Kidney (tissue), 14 donors: ENCODE results near the gene SLC44A3. TPM values are rescaled to one million over a fixed set of nuclear protein-coding genes. Genes with fewer than 3 reads are reported as not detected.

Experiments used
- DNase-seq, 5 donors: peaks; one replicate each; pipeline ENCODE4 v3.0.0-alpha.2; 2013 to 2020
- FAIRE-seq: peaks from 2 replicates; lab custom pipeline; 2012; peaks lifted over from hg19 to GRCh38; lab: Jason Lieb, UNC
- H3K27ac ChIP-seq, 2 donors: one replicate each; pipeline ENCODE4 v1.7.0; 2013; ENCODE audit warnings: low read depth in 2 of 2, low read length in 2 of 2, inconsistent platforms in 1 of 2
- H3K27me3 ChIP-seq: one replicate; pipeline ENCODE4 v1.7.1; 2013; ENCODE audit warnings: low read length, inconsistent platforms; ENCODE audit not compliant: control insufficient read depth, insufficient read depth
- H3K36me3 ChIP-seq, 3 donors: one replicate each; pipeline versions ENCODE4 v1.7.0 to v1.7.1; 2013; ENCODE audit warnings: low read length in 3 of 3, control low read depth in 1 of 3, inconsistent platforms in 1 of 3; ENCODE audit not compliant: insufficient read depth in 3 of 3, control insufficient read depth in 2 of 3
- H3K4me1 ChIP-seq, 3 donors: one replicate each; pipeline versions ENCODE4 v1.7.0 to v1.7.1; 2013; ENCODE audit warnings: low read length in 3 of 3, inconsistent platforms in 1 of 3, low read depth in 1 of 3; ENCODE audit not compliant: control insufficient read depth in 2 of 3, insufficient read depth in 2 of 3
- H3K4me3 ChIP-seq, 3 donors: one replicate each; pipeline versions ENCODE4 v1.7.0 to v1.8.1; 2013; ENCODE audit warnings: low read length in 3 of 3, control low read depth in 1 of 3, inconsistent platforms in 1 of 3
- H3K9ac ChIP-seq, 3 donors: one replicate each; pipeline versions ENCODE4 v1.7.0 to v1.7.1; 2013; ENCODE audit warnings: low read length in 3 of 3, control low read depth in 1 of 3, inconsistent platforms in 1 of 3
- H3K9me3 ChIP-seq, 3 donors: one replicate each; pipeline versions ENCODE4 v1.7.0 to v1.7.1; 2013; ENCODE audit warnings: low read length in 3 of 3, control low read depth in 1 of 3, inconsistent platforms in 1 of 3; ENCODE audit not compliant: control insufficient read depth in 2 of 3, insufficient read depth in 1 of 3
- intact Hi-C: fragments of 100-400 bp; cut with DNase I; formaldehyde crosslinking; loops from one replicate; pipeline ENCODE4 v1.11.1; 2022
- polyA plus RNA-seq: library from polyadenylated mRNA; stranded (reverse); fragments of 350-450 nt; fragmentation: Illumina TruSeq; extraction: RNeasy Lipid Tissue Mini Kit (QIAGEN cat#74804); gene quantifications from one replicate; pipeline ENCODE4 v1.2.3, GENCODE V29; 2014; ENCODE audit warnings: low read depth, low replicate concordance; ENCODE audit not compliant: insufficient read depth
- total RNA-seq: library from RNA; stranded (reverse); fragmentation: NEBNext Ultra II Directional; extraction: Animal tissue kit (Norgen Biotek cat#: 25700); gene quantifications from one replicate; pipeline ENCODE4 v1.2.1, GENCODE V29; 2021
- TF ChIP-seq, protein P1 (sequence below): IDR thresholded peaks from 3 replicates; pipeline ENCODE4 v1.5.1; 2012; ENCODE audit warnings: mild to moderate bottlenecking, moderate library complexity, borderline replicate concordance; ENCODE audit not compliant: insufficient read depth; ENCODE audit errors: extremely low read depth
- donor health status: control.
- donor health status: control.
- donor health status: control.
- donor health status: control.
- donor health status: control.
- donor health status: DM: yes; HTN: yes; CAD: no.
- donor health status: Normal renal cell carcinoma (clear cell type).

The SLC44A3 gene
- total and polyA plus RNA-seq, 2 donors from 2014 or later, result 35.2 to 49.6 TPM

DNA sequence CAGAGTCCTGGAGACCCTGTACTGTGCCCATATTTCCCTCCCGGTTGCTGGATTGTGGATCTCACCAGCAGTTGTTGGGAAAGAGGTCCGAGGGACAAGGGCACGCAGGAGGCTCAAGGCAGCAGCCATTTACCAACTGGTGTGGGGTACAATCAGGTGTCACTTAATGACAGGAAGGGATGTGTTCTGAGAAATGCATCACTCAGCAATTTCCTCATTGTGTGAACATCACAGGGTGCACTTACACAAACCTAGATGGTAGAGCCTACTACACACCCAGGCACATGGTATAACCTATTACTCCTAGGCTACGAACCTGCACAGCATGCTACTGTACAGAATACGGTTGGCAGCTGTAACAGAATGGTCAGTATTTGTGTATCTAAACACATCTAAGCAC, 20.7 kb downstream of the SLC44A3 start:
- FAIRE-seq, result no peak
- TF ChIP-seq, protein P1, sequence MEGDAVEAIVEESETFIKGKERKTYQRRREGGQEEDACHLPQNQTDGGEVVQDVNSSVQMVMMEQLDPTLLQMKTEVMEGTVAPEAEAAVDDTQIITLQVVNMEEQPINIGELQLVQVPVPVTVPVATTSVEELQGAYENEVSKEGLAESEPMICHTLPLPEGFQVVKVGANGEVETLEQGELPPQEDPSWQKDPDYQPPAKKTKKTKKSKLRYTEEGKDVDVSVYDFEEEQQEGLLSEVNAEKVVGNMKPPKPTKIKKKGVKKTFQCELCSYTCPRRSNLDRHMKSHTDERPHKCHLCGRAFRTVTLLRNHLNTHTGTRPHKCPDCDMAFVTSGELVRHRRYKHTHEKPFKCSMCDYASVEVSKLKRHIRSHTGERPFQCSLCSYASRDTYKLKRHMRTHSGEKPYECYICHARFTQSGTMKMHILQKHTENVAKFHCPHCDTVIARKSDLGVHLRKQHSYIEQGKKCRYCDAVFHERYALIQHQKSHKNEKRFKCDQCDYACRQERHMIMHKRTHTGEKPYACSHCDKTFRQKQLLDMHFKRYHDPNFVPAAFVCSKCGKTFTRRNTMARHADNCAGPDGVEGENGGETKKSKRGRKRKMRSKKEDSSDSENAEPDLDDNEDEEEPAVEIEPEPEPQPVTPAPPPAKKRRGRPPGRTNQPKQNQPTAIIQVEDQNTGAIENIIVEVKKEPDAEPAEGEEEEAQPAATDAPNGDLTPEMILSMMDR, result no peak
- no peaks in the 10 kb centered on the region for H3K27me3 ChIP-seq
- H3K4me1 ChIP-seq, result no peaks in the 10 kb centered on the region
- no peak overlapping the region for H3K4me3 ChIP-seq
- H3K9ac ChIP-seq, result no peak overlapping the region
- peaks cover 0 to 42% (median 17%) of the 10 kb centered on the region in 3 donors for H3K36me3 ChIP-seq
- H3K9me3 ChIP-seq, result no peaks in the 10 kb centered on the region
- no peak overlapping the region for H3K27ac ChIP-seq
- no peak for DNase-seq
- intact Hi-C loops, result no loop called here

DNA sequence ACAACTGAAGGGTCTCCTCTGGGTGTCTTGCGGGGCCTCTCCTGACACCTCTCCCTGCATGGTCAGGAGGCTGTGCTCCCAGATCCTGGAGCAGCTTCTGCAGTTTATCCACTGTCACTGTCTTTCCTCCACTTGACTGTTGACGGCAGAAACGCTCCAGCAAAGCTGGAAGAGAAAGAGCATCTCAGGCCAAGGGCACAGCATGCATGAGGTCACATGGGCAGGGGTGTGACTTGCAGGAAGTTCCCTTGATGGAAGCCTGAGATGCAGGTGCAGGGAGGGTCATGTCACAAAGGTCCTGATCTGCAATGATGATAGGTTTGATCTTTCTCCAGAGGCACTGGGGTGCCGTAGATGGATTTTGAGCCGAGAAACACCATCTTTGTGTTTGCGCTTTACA, 23.3 kb downstream of the SLC44A3 start:
- Histone ChIP-seq H3K36me3 (peaks cover 0 to 44% (median 22%) of the 10 kb centered on the region in 3 donors), H3K9me3 (no peaks in the 10 kb centered on the region), H3K4me3 (no peak overlapping the region), H3K27me3 (no peaks in the 10 kb centered on the region), H3K4me1 (no peaks in the 10 kb centered on the region), H3K27ac (no peak overlapping the region), H3K9ac (no peak overlapping the region)
- no peak for DNase-seq
- no peak for FAIRE-seq
- TF ChIP-seq, protein P1, result no peak
- intact Hi-C loops, result no loop called here

DNA sequence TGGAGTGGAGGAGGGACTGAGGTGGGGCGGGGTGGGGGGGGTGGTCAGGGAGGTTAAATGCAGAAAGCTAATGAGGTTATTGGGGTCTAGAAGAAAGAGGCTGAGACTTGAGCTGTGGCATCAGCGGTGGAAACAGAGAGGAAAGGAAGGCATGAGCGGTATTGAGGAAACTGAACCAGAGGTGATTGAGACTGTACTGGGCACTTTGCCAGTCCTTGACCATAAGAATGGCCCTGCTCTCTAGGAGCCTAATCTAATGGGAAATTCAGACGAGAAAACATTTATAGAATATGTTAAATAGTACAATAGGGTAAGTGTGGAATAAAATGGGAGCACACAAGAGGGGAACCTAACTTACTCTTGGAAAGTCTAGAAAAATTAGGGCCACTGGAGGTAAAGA, 23.7 kb downstream of the SLC44A3 start:
- intact Hi-C loops, result no loop called here
- H3K27ac ChIP-seq, result no peak overlapping the region
- FAIRE-seq, result no peak
- no peaks in the 10 kb centered on the region for H3K9me3 ChIP-seq
- no peaks in the 10 kb centered on the region for H3K27me3 ChIP-seq
- no peak for DNase-seq
- no peak overlapping the region for H3K9ac ChIP-seq
- H3K4me1 ChIP-seq, result no peaks in the 10 kb centered on the region
- H3K36me3 ChIP-seq, result peaks cover 0 to 44% (median 22%) of the 10 kb centered on the region in 3 donors
- TF ChIP-seq, protein P1, result no peak
- no peak overlapping the region for H3K4me3 ChIP-seq

DNA sequence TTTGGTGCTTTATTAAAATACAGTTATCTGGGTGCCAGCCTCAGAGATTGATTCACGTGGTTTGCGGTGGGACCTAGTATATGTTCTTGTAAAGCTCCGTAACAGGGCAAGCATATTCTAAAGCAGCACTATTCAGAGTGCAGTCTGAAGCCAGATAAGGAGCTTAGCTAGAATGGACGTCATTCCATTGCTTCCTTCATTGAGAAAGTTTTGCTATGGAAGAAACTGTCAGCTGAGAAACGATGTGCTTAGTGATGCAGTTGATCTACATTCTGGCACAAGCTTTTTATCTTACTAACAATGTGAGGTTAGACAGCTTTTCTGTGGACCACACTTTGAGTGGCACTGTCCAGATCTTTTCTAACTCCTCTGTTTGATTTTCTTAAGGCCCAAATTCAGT, 26.2 kb downstream of the SLC44A3 start:
- Histone ChIP-seq H3K27me3 (no peaks in the 10 kb centered on the region), H3K9me3 (no peaks in the 10 kb centered on the region), H3K4me3 (no peak overlapping the region), H3K27ac (no peak overlapping the region), H3K4me1 (no peaks in the 10 kb centered on the region), H3K36me3 (peaks cover 0 to 36% (median 17%) of the 10 kb centered on the region in 3 donors), H3K9ac (no peak overlapping the region)
- intact Hi-C loops, result no loop called here
- DNase-seq (no peak), FAIRE-seq (no peak)
- TF ChIP-seq, protein P1, result no peak
